Natural killer cell (primary cell): Measurements from ENCODE around the gene DOCK2. TPM values are rescaled to one million over a fixed set of nuclear protein-coding genes. Genes with fewer than 3 reads are reported as not detected.

Experiments
- ATAC-seq, 3 donors: fragments of 150-1000 bp in 2 of 3; fragments of 200-7000 bp in 1 of 3; cut with Tn5 transposase; 1 replicate in 1 of 3; 2 replicates in 2 of 3; pipeline ENCODE4 v1.10.0; 2021; ENCODE audit warnings: mild to moderate bottlenecking in 2 of 3, moderate library complexity in 2 of 3
- DNase-seq, 2 donors: peaks; one replicate each; pipeline versions ENCODE4 v3.0.0 to v3.0.0-alpha.2; 2013 to 2021; ENCODE audit warnings: mixed read lengths in 1 of 2
- H3K27ac ChIP-seq: one replicate; pipeline ENCODE4 v1.5.1; 2013; ENCODE audit warnings: mild to moderate bottlenecking, low read length
- H3K27me3 ChIP-seq: one replicate; pipeline ENCODE4 v1.6.1; 2013; ENCODE audit warnings: low read length; ENCODE audit not compliant: control insufficient read depth, insufficient read depth
- H3K36me3 ChIP-seq: one replicate; pipeline ENCODE4 v1.6.1; 2013; ENCODE audit warnings: low read length; ENCODE audit not compliant: control insufficient read depth, insufficient read depth
- H3K4me1 ChIP-seq: one replicate; pipeline ENCODE4 v1.6.1; 2013; ENCODE audit warnings: low read length; ENCODE audit not compliant: control insufficient read depth, insufficient read depth
- H3K4me3 ChIP-seq: one replicate; pipeline ENCODE4 v1.5.1; 2013; ENCODE audit warnings: low read length
- H3K9me3 ChIP-seq: one replicate; pipeline ENCODE4 v1.6.1; 2013; ENCODE audit warnings: low read length; ENCODE audit not compliant: control insufficient read depth, insufficient read depth
- H3K27ac Mint-ChIP-seq, 2 donors: one replicate each; pipeline ENCODE4 v1.8.0; 2022; ENCODE audit warnings: mild to moderate bottlenecking in 2 of 2, mixed read lengths in 2 of 2, moderate library complexity in 1 of 2
- H3K27me3 Mint-ChIP-seq, 2 donors: one replicate each; pipeline ENCODE4 v1.8.0; 2022; ENCODE audit warnings: low read depth in 2 of 2, mixed read lengths in 2 of 2
- H3K36me3 Mint-ChIP-seq: one replicate; pipeline ENCODE4 v1.8.0; 2022; ENCODE audit warnings: mixed read lengths
- H3K4me1 Mint-ChIP-seq, 2 donors: one replicate each; pipeline ENCODE4 v1.8.0; 2022; ENCODE audit warnings: mixed read lengths in 2 of 2
- H3K4me3 Mint-ChIP-seq: one replicate; pipeline ENCODE4 v1.8.0; 2022; ENCODE audit warnings: mild to moderate bottlenecking, moderate library complexity, mixed read lengths
- H3K9me3 Mint-ChIP-seq, 2 donors: one replicate each; pipeline ENCODE4 v1.8.0; 2022; ENCODE audit warnings: mixed read lengths in 2 of 2
- WGBS: methylation state at CpG from one replicate; pipeline ENCODE4 v1.1.7; 2013; ENCODE audit warnings: missing lambda C conversion rate; ENCODE audit not compliant: insufficient coverage; 5-methylcytosine and 5-hydroxymethylcytosine counted together
- intact Hi-C: fragments of 100-400 bp; cut with micrococcal nuclease; formaldehyde crosslinking; loops from one replicate; pipeline ENCODE4 v1.14.2; 2022
- total RNA-seq, 4 donors: library from RNA; stranded (reverse); fragments of 120-200 nt in 1 of 4; gene quantifications; one replicate each; pipeline versions ENCODE4 v1.2.3 to v1.2.4, GENCODE V29; 2013 to 2022
- TF ChIP-seq, protein P1 (sequence below): fragments of 200-600 bp; IDR thresholded peaks from one replicate; pipeline ENCODE4 v1.8.0; 2022; ENCODE audit warnings: antibody characterized with exemption

DOCK2 gene
- total RNA-seq, 3 donors from 2014 or later (not counting 1 experiment from before 2014, with no cell fraction given) = 317 to 361 (median 320) TPM

DNA sequence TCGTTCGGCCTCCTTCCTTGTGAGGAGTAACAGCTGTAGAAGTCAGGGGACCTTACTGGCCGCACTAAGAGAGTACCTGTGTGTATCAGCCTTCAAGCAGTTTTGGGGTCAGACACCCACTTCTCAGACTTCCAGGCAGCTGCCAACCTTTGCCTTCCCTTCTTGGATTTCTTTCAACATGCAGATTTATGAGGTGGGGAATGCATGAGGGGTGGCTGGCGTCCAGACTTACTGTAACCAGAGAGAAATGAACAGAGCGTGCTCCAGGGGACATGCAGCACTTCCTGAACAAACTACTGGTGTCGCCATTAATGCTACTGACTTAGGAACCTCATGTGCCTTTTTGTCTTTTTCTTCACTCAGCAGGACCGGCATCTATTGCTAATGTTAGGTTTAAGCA, 296.5 kb downstream of the DOCK2 start:
- peaks cover 57 to 61% of the 10 kb centered on the region in 2 donors for H3K4me1 Mint-ChIP-seq
- Histone ChIP-seq H3K27ac (no peak overlapping the region), H3K27me3 (no peaks in the 10 kb centered on the region)

GRCh38 chr5:169934990-169935389, 297.9 kb downstream of the DOCK2 start:
- DNase-seq (no peak), ATAC-seq (no peak)
- Histone ChIP-seq H3K4me3 (no peak overlapping the region), H3K27ac (no peak overlapping the region), H3K4me1 (peaks cover 8% of the 10 kb centered on the region), H3K36me3 (peaks cover 4% of the 10 kb centered on the region), H3K9me3 (no peaks in the 10 kb centered on the region), H3K27me3 (no peaks in the 10 kb centered on the region)
- 85% methylated on average over 7 of the region's 7 CpGs for WGBS
- Mint-ChIP-seq H3K9me3 (no peaks in the 10 kb centered on the region), H3K27ac (peak overlapping the region; percentile 12 to 65), H3K27me3 (no peaks in the 10 kb centered on the region), H3K36me3 (no peaks in the 10 kb centered on the region), H3K4me3 (no peak overlapping the region), H3K4me1 (peaks cover 56 to 57% of the 10 kb centered on the region in 2 donors)
- TF ChIP-seq, protein P1, sequence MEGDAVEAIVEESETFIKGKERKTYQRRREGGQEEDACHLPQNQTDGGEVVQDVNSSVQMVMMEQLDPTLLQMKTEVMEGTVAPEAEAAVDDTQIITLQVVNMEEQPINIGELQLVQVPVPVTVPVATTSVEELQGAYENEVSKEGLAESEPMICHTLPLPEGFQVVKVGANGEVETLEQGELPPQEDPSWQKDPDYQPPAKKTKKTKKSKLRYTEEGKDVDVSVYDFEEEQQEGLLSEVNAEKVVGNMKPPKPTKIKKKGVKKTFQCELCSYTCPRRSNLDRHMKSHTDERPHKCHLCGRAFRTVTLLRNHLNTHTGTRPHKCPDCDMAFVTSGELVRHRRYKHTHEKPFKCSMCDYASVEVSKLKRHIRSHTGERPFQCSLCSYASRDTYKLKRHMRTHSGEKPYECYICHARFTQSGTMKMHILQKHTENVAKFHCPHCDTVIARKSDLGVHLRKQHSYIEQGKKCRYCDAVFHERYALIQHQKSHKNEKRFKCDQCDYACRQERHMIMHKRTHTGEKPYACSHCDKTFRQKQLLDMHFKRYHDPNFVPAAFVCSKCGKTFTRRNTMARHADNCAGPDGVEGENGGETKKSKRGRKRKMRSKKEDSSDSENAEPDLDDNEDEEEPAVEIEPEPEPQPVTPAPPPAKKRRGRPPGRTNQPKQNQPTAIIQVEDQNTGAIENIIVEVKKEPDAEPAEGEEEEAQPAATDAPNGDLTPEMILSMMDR = no peak
- intact Hi-C loops = no loop called here

More for the DNA sequence above, 296.5 kb downstream of the DOCK2 start:
- ATAC-seq = no peak
- H3K36me3 Mint-ChIP-seq = no peaks in the 10 kb centered on the region
- no peak for DNase-seq
- H3K9me3 Mint-ChIP-seq = no peaks in the 10 kb centered on the region
- intact Hi-C loops = no loop called here
- peak overlapping the region; percentile 0 to 52 for H3K27ac Mint-ChIP-seq
- H3K36me3 ChIP-seq = peaks cover 4% of the 10 kb centered on the region
- WGBS = 85% methylated on average over 6 of the region's 7 CpGs
- no peak overlapping the region for H3K4me3 ChIP-seq
- H3K27me3 Mint-ChIP-seq = no peaks in the 10 kb centered on the region
- H3K9me3 ChIP-seq = no peaks in the 10 kb centered on the region
- TF ChIP-seq, protein P1 = no peak
- H3K4me1 ChIP-seq = peaks cover 8% of the 10 kb centered on the region
- no peak overlapping the region for H3K4me3 Mint-ChIP-seq

- no peak overlapping the region for H3K27ac ChIP-seq
- Mint-ChIP-seq H3K4me3 (no peak overlapping the region), H3K36me3 (no peaks in the 10 kb centered on the region), H3K4me1 (peaks cover 50 to 56% of the 10 kb centered on the region in 2 donors), H3K9me3 (no peaks in the 10 kb centered on the region), H3K27ac (peak overlapping the region; percentile 38 to 65), H3K27me3 (no peaks in the 10 kb centered on the region)
- intact Hi-C loops = no loop called here
- WGBS = 11% methylated on average over 1 of the region's 5 CpGs
- DNase-seq = no peak
- TF ChIP-seq, protein P1 = no peak
- no peaks in the 10 kb centered on the region for H3K9me3 ChIP-seq
- ATAC-seq = no peak
- H3K4me1 ChIP-seq = peaks cover 8% of the 10 kb centered on the region
- H3K4me3 ChIP-seq = no peak overlapping the region
- peaks cover 4% of the 10 kb centered on the region for H3K36me3 ChIP-seq
- H3K27me3 ChIP-seq = no peaks in the 10 kb centered on the region
Measured at GRCh38 chr5:169935762-169936161, 298.7 kb downstream of the DOCK2 start.

- no peaks in the 10 kb centered on the region for H3K27me3 ChIP-seq
- H3K4me3 ChIP-seq = no peak overlapping the region
- H3K4me1 Mint-ChIP-seq = peaks cover 29 to 50% of the 10 kb centered on the region in 2 donors
- intact Hi-C loops = no loop called here
- H3K9me3 Mint-ChIP-seq = no peaks in the 10 kb centered on the region
- H3K36me3 Mint-ChIP-seq = no peaks in the 10 kb centered on the region
- no peaks in the 10 kb centered on the region for H3K27me3 Mint-ChIP-seq
- no peaks in the 10 kb centered on the region for H3K36me3 ChIP-seq
- 97% methylated on average over 2 of the region's 2 CpGs for WGBS
- no peaks in the 10 kb centered on the region for H3K9me3 ChIP-seq
- H3K27ac Mint-ChIP-seq = no peak overlapping the region
- H3K4me3 Mint-ChIP-seq = no peak overlapping the region
- TF ChIP-seq, protein P1 = no peak
- no peak overlapping the region for H3K27ac ChIP-seq
- peaks cover 8% of the 10 kb centered on the region for H3K4me1 ChIP-seq
- DNase-seq (no peak), ATAC-seq (no peak)
Measured at GRCh38 chr5:169938439-169938838, 301.4 kb downstream of the DOCK2 start.
